RWPE1 (cell line): ENCODE measurements around the gene IFI16.
"Not testable (repeated sequence)": the region's sequence is repeated elsewhere in the genome, so short reads cannot be mapped to it uniquely, and the experiment has no call there.

Source experiments
- CTCF ChIA-PET: fragments of 350-600 bp; sonication (Branson Sonifier 250); formaldehyde crosslinking; extraction: SDS; loops from one replicate; lab custom pipeline; 2021; lab: Yijun Ruan, JAX
- POLR2A ChIA-PET: fragments of 400-600 bp; formaldehyde crosslinking; extraction: SDS; loops from one replicate; lab custom pipeline; 2020; ENCODE audit warnings: antibody characterized with exemption; ENCODE audit not compliant: low non-redundant PET; lab: Yijun Ruan, JAX
- DNase-seq: peaks from one replicate; pipeline ENCODE4 v3.0.0; 2012; ENCODE audit warnings: low spot score
- H3K27ac ChIP-seq: fragments of 450-650 bp; 2 replicates; pipeline ENCODE4 v1.5.1; 2017
- CTCF ChIP-seq: fragments of 450-650 bp; conservative IDR thresholded peaks from 2 replicates; pipeline ENCODE4 v1.5.1; 2017; ENCODE audit warnings: low read depth, mild to moderate bottlenecking

The IFI16 gene

GRCh38 chr1:159091607-159092031, 81.9 kb downstream of the IFI16 start:
- CTCF ChIA-PET, result interaction anchor here (0.6 to 1.5 kb wide), 2 partner anchors 20 to 37 kb away, joined by 4 read pairs; no protein-coding TSS in a partner anchor

GRCh38 chr1:159092036-159092760, 82.5 kb downstream of the IFI16 start:
- H3K27ac ChIP-seq, result peak overlapping the region; percentile 85
- ChIA-PET CTCF (interaction anchor here (0.6 kb wide), 1 partner anchor 930 kb away, joined by 7 read pairs; no protein-coding TSS in a partner anchor), POLR2A (no interaction called here)
- no peak for TF ChIP-seq CTCF
- DNase-seq, result peak; percentile 43

More at GRCh38 chr1:159091607-159092031, 81.9 kb downstream of the IFI16 start:
- 0 out of 2 replicates have a peak overlapping the region, but pooled peaks have one; percentile 1 for H3K27ac ChIP-seq
- no peak for TF ChIP-seq CTCF
- POLR2A ChIA-PET, result no interaction called here
- DNase-seq, result peak; percentile 57

GRCh38 chr1:159098596-159098995, 88.9 kb downstream of the IFI16 start:
- no peak for TF ChIP-seq CTCF
- POLR2A ChIA-PET, result no interaction called here
- H3K27ac ChIP-seq, result no peak overlapping the region
- DNase-seq, result no peak
- CTCF ChIA-PET, result interaction anchor here (0.5 kb wide), 1 partner anchor 899 kb away, joined by 5 read pairs; no protein-coding TSS in a partner anchor

GRCh38 chr1:159100589-159100988, 90.9 kb downstream of the IFI16 start:
- POLR2A ChIA-PET, result no interaction called here

GRCh38 chr1:159103021-159103420, 93.3 kb downstream of the IFI16 start:
- CTCF ChIA-PET, DNase-seq, POLR2A ChIA-PET, H3K27ac ChIP-seq: not testable (repeated sequence)

More at GRCh38 chr1:159100589-159100988, 90.9 kb downstream of the IFI16 start:
- no peak overlapping the region for H3K27ac ChIP-seq
- CTCF ChIA-PET, result no interaction called here
- TF ChIP-seq CTCF, result no peak
- no peak for DNase-seq
